PC-3 (cell line): Measurements from ENCODE around the gene PKM. TPM values are rescaled to one million over a fixed set of nuclear protein-coding genes. Genes with fewer than 3 reads are reported as not detected.
"Not testable (repeated sequence)": the region's sequence is repeated elsewhere in the genome, so short reads cannot be mapped to it uniquely, and the experiment has no call there.

Experiments used
- ATAC-seq: fragments of 200-7000 bp; cut with Tn5 transposase; 2 replicates; pipeline ENCODE4 v1.9.1; 2020; ENCODE audit warnings: mild to moderate bottlenecking, moderate library complexity
- BruUV-seq: library from RNA; stranded (reverse); fragments of 400-500 nt; replicated peaks from 2 replicates; lab custom pipeline; 2021; lab: Mats Ljungman, UMichigan
- CTCF ChIA-PET: fragments of 300-600 bp; sonication (Branson Sonifier 250); formaldehyde crosslinking; loops from one replicate; lab custom pipeline; 2022; ENCODE audit warnings: antibody characterized with exemption; lab: Charles Lee
- POLR2A ChIA-PET: fragments of 300-600 bp; sonication (Branson Sonifier 250); formaldehyde crosslinking; loops from one replicate; lab custom pipeline; 2022; ENCODE audit warnings: antibody characterized with exemption; ENCODE audit not compliant: unreplicated experiment; lab: Charles Lee
- DNase-seq: peaks from one replicate; pipeline ENCODE4 v3.0.0-alpha.2; 2015
- H2AFZ ChIP-seq: fragments of 300-600 bp; sonication (generic); 2 replicates; pipeline ENCODE4 v1.6.0; 2016; ENCODE audit warnings: antibody characterized with exemption, low read length
- H3F3A ChIP-seq: fragments of 300-600 bp; sonication (generic); one replicate; pipeline ENCODE4 v1.6.0; 2017; ENCODE audit warnings: antibody characterized with exemption, low read length, control low read depth, mild to moderate bottlenecking; ENCODE audit not compliant: unreplicated experiment
- H3K27ac ChIP-seq: fragments of 300-600 bp; sonication (generic); 2 replicates; pipeline ENCODE4 v1.5.1; 2016; ENCODE audit warnings: mild to moderate bottlenecking, low read length
- H3K27me3 ChIP-seq: fragments of 300-600 bp; sonication (generic); 2 replicates; pipeline ENCODE4 v1.6.1; 2016; ENCODE audit warnings: low read length, mixed read lengths
- H3K36me3 ChIP-seq: fragments of 300-600 bp; sonication (generic); 2 replicates; pipeline ENCODE4 v1.6.1; 2016; ENCODE audit warnings: low read depth, mixed run types, low read length, mixed read lengths
- H3K4me1 ChIP-seq: fragments of 300-600 bp; sonication (generic); 2 replicates; pipeline ENCODE4 v1.5.1; 2016; ENCODE audit warnings: low read length; ENCODE audit not compliant: insufficient read depth
- H3K4me2 ChIP-seq: fragments of 300-600 bp; sonication (generic); 2 replicates; pipeline ENCODE4 v1.6.0; 2016; ENCODE audit warnings: low read length
- H3K4me3 ChIP-seq: fragments of 300-600 bp; sonication (generic); 2 replicates; pipeline ENCODE4 v1.5.1; 2016; ENCODE audit warnings: mild to moderate bottlenecking, low read length, mixed read lengths
- H3K79me2 ChIP-seq: fragments of 300-600 bp; sonication (generic); 2 replicates; pipeline ENCODE4 v1.6.1; 2017; ENCODE audit warnings: low read length, mixed read lengths
- H3K9ac ChIP-seq: fragments of 300-600 bp; sonication (generic); 2 replicates; pipeline ENCODE4 v1.6.0; 2016; ENCODE audit warnings: mild to moderate bottlenecking, low read length
- H3K9me2 ChIP-seq: fragments of 300-600 bp; sonication (generic); replicated peaks from 2 replicates; pipeline ENCODE4 v1.6.1; 2016; ENCODE audit warnings: mixed run types, low read length, mixed read lengths
- H3K9me3 ChIP-seq: fragments of 300-600 bp; sonication (generic); 2 replicates; pipeline ENCODE4 v1.6.1; 2016; ENCODE audit warnings: low read length, mixed read lengths
- H4K20me1 ChIP-seq: fragments of 300-600 bp; sonication (generic); 2 replicates; pipeline ENCODE4 v1.6.1; 2016; ENCODE audit warnings: low read length, mixed read lengths
- CTCF ChIP-seq: fragments of 300-600 bp; sonication (generic); conservative IDR thresholded peaks from 2 replicates; pipeline ENCODE4 v1.5.1; 2017; ENCODE audit warnings: antibody characterized with exemption, low read depth, mild to moderate bottlenecking, low read length
- EZH2 ChIP-seq: fragments of 300-600 bp; sonication (generic); IDR thresholded peaks from one replicate; pipeline ENCODE4 v1.6.1; 2017; ENCODE audit warnings: antibody characterized with exemption, mild to moderate bottlenecking, low read length; ENCODE audit not compliant: unreplicated experiment
- EZH2phosphoT487 ChIP-seq: fragments of 300-600 bp; sonication (generic); IDR thresholded peaks from 2 replicates; pipeline ENCODE4 v1.6.1; 2018; ENCODE audit warnings: mild to moderate bottlenecking, antibody characterized with exemption, low read length, borderline replicate concordance
- intact Hi-C: fragments of 100-400 bp; cut with micrococcal nuclease; formaldehyde crosslinking; loops from 2 replicates; pipeline ENCODE4 v1.9.0; 2023
- total RNA-seq: library from RNA; depleted of rRNA; stranded (reverse); fragments of >200 nt; gene quantifications from 2 replicates; pipeline ENCODE4 v1.2.3, GENCODE V29; 2014

PKM gene
- total RNA-seq, 1 experiment from 2014 or later, result 1,963 TPM

- Histone ChIP-seq H3K36me3 (no peaks in the 10 kb centered on the region), H3K27me3 (no peaks in the 10 kb centered on the region), H3K4me1 (peaks cover 3% of the 10 kb centered on the region), H3K79me2 (no peaks in the 10 kb centered on the region), H3K9ac (no peak overlapping the region), H4K20me1 (no peaks in the 10 kb centered on the region), H2AFZ (no peak overlapping the region), H3K4me3 (no peak overlapping the region), H3K4me2 (no peak overlapping the region), H3K27ac (no peak overlapping the region), H3F3A (no peaks in the 10 kb centered on the region), H3K9me2 (no peaks in the 10 kb centered on the region), H3K9me3 (no peaks in the 10 kb centered on the region)
- no TSS peak for BruUV-seq
- ATAC-seq (no peak), DNase-seq (no peak)
- ChIA-PET POLR2A (no interaction called here), CTCF (no interaction called here)
- intact Hi-C loops, result no loop called here
- TF ChIP-seq CTCF (no peak), EZH2 (no peak), EZH2phosphoT487 (no peak)
Measured at GRCh38 chr15:72173864-72174550, 57.0 kb downstream of the PKM start.

GRCh38 chr15:72173401-72173800 lies 57.6 kb downstream of the PKM start:
- CTCF ChIA-PET, result no interaction called here
- BruUV-seq, result no TSS peak
- H3K9ac ChIP-seq, result no peak overlapping the region
- TF ChIP-seq EZH2phosphoT487 (no peak), EZH2 (no peak), CTCF (no peak)
- H3K4me2 ChIP-seq, result no peak overlapping the region
- no peak overlapping the region for H2AFZ ChIP-seq
- H3K79me2 ChIP-seq, result no peaks in the 10 kb centered on the region
- H3K27me3 ChIP-seq, result no peaks in the 10 kb centered on the region
- intact Hi-C loops, result no loop called here
- H4K20me1 ChIP-seq, result no peaks in the 10 kb centered on the region
- no peak overlapping the region for H3K27ac ChIP-seq
- no peak for ATAC-seq
- no peaks in the 10 kb centered on the region for H3K36me3 ChIP-seq
- no peaks in the 10 kb centered on the region for H3K9me2 ChIP-seq
- POLR2A ChIA-PET, result interaction anchor here (0.5 kb wide), 1 partner anchor 1101 kb away, joined by 3 read pairs; no protein-coding TSS in a partner anchor
- no peak overlapping the region for H3K4me3 ChIP-seq
- DNase-seq, result no peak
- H3K4me1 ChIP-seq, result peaks cover 9% of the 10 kb centered on the region
- H3K9me3 ChIP-seq, result no peaks in the 10 kb centered on the region
- H3F3A ChIP-seq, result no peaks in the 10 kb centered on the region

GRCh38 chr15:72172796-72173195 lies 58.2 kb downstream of the PKM start:
- H3F3A ChIP-seq, result no peaks in the 10 kb centered on the region
- H3K4me3 ChIP-seq, result no peak overlapping the region
- no peaks in the 10 kb centered on the region for H3K79me2 ChIP-seq
- H2AFZ ChIP-seq, result no peak overlapping the region
- H3K27me3 ChIP-seq, result no peaks in the 10 kb centered on the region
- BruUV-seq, result no TSS peak
- H3K4me1 ChIP-seq, result peaks cover 15% of the 10 kb centered on the region
- POLR2A ChIA-PET, result interaction anchor here (0.5 kb wide), 1 partner anchor 1100 kb away, joined by 3 read pairs; no protein-coding TSS in a partner anchor
- no peaks in the 10 kb centered on the region for H3K36me3 ChIP-seq
- H3K4me2 ChIP-seq, result no peak overlapping the region
- H4K20me1 ChIP-seq, result no peaks in the 10 kb centered on the region
- no peak for DNase-seq
- CTCF ChIA-PET, result no interaction called here
- no peaks in the 10 kb centered on the region for H3K9me2 ChIP-seq
- H3K9ac ChIP-seq, result no peak overlapping the region
- TF ChIP-seq EZH2 (no peak), CTCF (no peak), EZH2phosphoT487 (no peak)
- intact Hi-C loops, result no loop called here
- H3K27ac ChIP-seq, result no peak overlapping the region
- ATAC-seq, result no peak
- no peaks in the 10 kb centered on the region for H3K9me3 ChIP-seq

- BruUV-seq, H3K4me3 ChIP-seq, H3F3A ChIP-seq, H3K9me2 ChIP-seq, H3K4me2 ChIP-seq, H3K9ac ChIP-seq, DNase-seq, intact Hi-C loops, H3K79me2 ChIP-seq, H3K27me3 ChIP-seq, H4K20me1 ChIP-seq, CTCF ChIA-PET, H3K27ac ChIP-seq, ATAC-seq, H3K36me3 ChIP-seq, H2AFZ ChIP-seq, H3K9me3 ChIP-seq: not testable (repeated sequence)
- peaks cover 18% of the 10 kb centered on the region for H3K4me1 ChIP-seq
- POLR2A ChIA-PET, result interaction anchor here (0.6 kb wide), 1 partner anchor 643 kb away, joined by 5 read pairs; no protein-coding TSS in a partner anchor
Measured at GRCh38 chr15:72171978-72172377, 59.0 kb downstream of the PKM start.
